GM21786 (cell line): ENCODE data around the gene PRUNE2.

Experiments
- ATAC-seq: cut with Tn5 transposase; IDR thresholded peaks from one replicate; pipeline ENCODE4 v1.9.1; 2021; ENCODE audit not compliant: unreplicated experiment

Gene PRUNE2

DNA sequence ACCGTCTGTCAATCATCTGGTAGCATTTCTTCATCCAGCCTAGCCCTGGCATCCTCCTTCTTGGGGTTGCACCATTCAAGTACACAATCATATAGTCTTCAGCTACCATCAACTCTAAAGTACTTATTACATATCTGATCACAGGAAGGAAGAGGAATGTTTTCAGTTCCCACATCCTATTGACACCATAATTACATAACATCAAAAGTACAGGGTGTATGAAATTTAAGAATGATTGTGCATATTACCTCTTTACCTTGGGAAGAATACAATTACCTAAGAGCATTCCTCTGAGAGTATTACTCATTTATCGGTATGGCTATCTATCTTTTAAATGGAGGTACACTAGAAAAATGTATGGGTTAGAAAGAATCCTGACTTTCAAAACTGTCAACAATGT lies 268.5 kb downstream of the PRUNE2 start:
- no peak for ATAC-seq

DNA sequence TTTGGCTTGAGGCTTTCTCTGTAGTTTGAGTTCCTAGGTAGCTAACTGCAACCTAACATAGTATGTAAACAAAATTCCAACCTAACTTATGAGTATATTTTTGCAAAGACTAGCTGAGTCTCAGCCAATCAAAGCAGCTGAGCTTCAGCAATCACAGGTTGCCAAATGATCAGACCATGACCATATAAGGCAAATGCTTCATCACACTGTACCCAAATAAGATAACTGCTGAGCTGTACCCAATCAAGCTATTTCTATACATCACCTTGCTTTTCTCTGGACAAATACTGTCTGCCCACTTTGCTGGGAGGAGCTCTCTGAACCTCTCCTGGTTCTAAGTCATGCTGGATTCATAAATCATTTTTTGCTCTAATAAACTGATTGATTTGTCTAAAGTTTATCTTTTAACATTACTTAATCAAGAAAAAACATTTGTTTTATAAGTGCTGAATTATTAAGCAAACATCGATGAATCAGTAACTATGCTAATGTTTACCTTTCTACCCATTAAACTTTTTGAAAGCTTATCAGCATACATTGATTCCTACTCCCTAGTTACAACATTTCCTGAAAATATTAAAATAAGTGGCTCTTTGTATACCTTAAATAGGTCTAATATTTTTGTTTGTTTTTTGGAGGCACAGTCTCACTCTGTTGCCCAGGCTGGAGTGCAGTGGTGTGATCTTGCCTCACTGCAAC lies 271.4 kb downstream of the PRUNE2 start:
- no peak for ATAC-seq

DNA sequence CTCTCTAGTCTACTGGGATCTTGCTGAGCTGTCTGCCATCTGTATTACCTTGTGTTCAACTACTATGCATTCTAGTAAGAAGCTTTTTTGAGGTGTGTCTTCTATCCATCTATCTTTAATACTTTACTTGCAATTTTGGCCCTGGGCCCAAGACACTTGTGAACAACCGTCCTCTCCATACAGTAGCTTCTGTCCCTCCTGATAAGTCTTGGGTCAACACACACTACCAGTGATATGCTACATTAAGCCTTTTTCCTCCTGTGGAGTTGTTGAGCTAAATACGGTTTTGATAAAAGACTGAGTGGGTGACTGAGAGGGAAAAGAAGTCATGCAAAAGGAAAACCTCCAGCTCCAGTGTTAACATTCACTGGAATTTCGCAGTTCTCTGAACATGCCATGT lies 275.0 kb downstream of the PRUNE2 start:
- no peak for ATAC-seq

DNA sequence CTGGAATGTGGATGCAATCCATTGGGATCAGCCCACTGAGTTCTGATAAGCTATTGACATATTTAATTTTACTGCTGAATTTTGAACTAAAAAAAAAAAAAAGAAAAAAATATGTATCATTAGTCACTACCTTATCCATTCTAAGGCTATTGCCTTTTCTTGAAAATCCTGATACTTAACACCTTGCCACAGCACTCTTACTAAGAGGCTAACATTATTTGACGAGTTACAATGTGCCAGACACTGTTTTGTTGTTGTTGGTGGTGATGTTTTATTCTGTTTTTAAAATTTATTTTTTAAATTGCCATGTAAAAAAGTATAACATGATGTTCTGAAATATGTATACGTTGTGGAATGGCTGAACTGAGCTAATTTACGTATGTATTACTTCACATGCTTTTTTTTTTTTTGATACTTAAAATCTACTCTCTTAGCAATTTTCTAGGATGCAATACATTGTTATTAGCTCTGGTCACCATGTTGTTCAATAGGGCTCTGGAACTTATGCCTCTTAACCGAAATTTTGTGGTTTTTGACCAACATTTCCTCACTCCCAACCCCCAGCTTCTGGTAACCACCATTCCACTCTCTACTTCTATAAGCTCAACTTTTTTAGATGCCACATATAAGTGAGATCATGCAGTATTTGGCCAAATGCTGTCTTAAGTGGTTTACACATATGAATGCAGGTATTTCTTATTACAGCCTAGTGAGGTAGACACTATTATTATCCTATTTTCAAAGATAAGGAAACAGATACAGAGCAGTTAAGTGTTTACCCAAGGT lies 276.5 kb downstream of the PRUNE2 start:
- no peak for ATAC-seq

DNA sequence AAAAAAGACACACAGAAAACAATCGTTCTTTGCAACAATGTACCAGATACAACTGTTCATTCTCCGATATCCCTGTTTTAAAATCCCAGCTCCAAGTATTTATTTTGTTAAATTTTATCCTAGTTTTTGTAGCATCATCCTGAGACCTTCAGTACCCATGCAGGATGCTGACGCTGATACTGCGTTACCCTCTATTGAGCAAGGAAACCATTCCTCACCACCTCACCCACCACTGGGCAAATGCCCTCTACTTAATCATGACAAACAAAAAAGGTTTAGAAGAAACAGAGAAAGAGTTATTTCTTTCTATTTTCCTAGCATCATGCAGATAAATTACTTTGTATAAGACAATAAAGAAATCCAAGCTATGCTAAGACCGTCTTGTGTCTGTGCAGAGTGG lies 277.8 kb downstream of the PRUNE2 start:
- no peak for ATAC-seq

DNA sequence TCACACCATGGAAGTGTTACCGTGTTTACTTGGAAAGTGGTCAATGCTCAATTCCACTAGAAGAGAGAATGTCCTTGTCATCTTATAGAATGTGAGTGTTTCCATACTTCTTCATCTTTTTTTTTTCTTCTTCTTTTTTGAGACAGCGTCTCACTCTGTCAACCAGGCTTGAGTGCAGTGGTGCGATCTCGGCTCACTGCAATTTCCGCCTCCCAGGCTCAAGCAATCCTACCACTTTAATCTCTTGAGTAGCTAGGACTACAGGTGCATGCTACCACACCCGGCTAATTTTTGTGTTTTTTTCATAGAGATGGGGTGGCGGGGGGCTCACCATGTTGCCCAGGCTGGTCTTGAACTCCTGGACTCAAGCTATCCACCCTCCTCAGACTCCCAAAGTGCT lies 278.9 kb downstream of the PRUNE2 start:
- no peak for ATAC-seq

DNA sequence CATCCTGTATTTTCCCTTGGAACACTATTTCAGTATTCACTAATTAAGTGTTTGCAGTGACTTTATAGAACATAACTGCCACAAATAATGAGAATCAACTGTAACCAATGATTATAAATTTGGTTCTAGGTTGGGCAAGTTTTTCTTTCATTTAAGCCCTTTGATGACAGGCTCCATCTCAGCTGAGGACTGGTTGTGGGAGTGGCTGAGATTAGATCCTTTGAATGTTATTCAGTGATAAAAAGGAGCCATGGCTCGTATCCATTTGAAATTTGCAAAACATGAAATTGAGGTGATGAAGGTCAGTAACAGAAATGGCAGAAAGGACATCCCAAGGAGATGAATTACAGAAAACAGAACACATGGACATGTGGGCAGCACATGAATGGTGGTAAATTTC lies 279.8 kb downstream of the PRUNE2 start:
- ATAC-seq = no peak

DNA sequence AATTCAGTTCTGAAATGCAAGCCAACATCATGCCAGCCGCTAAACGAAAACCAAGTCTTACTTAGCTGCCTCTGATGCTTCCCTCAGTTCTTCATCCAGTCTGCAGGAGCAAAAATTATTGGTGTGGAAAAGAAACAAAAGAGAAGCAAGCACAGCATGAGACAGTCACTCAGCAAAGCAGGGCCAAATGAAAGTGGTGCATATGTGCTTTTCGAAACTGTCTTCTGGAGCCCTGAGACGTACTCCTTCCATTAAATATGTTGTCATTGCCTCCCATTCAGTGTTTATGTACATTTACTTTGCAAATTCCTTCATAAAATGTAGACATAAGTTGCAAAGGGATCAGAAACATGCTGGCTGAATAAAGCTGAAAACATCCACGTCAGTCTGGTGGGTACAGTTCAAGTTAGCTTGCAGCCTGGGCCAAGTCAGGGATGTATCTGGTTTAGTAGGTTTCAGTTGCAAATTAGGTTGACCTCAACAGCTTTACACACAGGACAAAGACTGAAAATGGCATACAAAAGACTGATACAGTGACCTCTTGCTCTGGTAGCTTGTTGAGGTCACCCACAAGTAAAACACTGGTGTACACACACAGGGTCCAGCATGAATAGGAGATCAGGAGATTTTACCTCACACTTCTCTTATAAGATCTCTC lies 281.4 kb downstream of the PRUNE2 start:
- peak; percentile 95 for ATAC-seq

DNA sequence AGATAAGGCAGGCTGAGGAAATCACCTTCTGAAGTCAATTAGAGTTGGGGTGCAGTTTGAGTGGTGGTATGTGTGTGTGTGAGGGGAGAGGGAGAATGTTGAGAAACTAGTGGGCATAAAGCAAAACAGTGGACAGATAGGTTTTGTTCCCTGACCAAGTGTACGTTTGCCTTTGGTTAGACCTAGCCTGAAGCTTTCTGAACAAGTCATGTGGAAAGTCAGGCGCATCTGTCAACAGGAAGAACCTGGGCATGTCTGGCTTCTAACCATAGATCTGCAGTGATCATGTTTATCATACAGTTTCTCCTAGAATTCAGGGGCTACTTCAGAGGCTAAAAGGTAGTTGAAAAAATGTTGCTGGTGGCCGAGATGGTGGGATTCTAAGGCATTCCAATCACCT lies 284.9 kb downstream of the PRUNE2 start:
- ATAC-seq = no peak

DNA sequence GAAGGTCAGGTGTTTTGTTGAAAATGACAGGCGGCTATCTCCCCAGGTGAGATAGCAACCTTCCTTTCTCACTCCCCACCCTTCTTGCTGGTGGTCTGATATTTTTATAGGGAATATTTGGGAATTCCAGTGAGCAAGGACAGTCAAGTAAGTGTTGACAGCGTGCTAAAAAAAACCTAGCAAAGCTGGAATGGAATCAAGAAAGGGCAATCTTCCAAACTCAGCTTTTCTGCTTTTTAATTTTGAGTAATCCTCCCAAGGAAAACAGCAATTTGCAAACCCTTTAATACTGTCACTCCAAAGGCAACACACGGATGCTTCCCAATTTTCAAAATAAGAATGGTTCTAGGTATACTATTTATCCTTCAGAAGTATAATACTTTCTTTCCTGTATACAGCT lies 285.3 kb downstream of the PRUNE2 start:
- ATAC-seq = no peak

DNA sequence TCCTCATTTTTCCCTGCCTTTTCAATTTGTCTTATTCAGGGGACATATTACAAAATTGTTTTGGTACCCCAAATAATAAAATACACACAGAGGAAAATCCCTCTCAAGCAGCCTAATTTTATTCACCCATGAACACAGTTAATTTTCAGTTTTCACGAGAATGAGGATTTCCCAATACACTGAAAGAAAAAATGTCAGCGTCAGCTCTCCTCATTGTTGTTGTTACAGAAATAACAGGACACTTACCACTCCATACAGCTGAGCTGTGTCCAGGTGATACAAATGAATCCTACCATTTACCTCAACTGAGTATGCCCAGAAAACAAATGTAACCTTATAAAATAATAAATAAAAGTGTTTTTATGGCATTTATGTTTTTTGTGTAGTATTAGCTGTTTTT lies 286.3 kb downstream of the PRUNE2 start:
- ATAC-seq = no peak

DNA sequence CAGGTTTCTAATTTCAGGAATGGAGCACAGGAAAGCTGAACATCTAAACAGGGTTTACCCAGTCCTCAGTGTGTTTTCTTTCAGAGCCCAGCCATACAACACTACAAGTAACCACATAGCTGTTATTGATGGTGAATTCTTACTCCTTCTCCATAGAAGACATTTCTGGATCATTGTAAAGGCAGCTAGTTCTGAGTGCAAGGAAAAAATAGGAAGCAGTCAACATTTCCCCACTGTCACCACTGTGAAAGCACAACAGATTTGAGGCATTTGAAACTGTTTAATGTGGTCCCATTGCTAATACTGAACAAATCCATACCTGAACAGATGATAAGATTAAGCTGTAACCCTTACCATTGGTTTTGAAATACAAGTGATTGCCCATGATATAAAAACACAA lies 286.7 kb downstream of the PRUNE2 start:
- ATAC-seq = no peak

DNA sequence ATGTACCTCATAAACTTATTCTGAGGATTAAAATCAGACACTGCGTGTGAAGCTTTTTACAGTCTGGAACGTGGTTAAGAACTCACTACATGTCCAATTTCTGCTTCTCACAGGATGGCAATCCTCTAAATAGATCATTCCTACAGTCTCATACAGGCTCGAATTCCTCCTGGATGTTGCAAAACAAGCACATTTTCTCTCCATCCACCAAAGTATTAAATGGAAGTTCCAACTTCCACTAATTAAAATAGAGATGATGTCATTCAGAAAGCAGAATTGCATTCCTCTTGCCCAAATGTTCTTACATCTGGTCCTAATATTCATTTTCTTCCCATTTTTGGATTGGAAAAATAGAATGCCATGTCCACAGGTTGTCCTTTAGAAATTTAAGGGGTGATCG lies 287.2 kb downstream of the PRUNE2 start:
- ATAC-seq = no peak

DNA sequence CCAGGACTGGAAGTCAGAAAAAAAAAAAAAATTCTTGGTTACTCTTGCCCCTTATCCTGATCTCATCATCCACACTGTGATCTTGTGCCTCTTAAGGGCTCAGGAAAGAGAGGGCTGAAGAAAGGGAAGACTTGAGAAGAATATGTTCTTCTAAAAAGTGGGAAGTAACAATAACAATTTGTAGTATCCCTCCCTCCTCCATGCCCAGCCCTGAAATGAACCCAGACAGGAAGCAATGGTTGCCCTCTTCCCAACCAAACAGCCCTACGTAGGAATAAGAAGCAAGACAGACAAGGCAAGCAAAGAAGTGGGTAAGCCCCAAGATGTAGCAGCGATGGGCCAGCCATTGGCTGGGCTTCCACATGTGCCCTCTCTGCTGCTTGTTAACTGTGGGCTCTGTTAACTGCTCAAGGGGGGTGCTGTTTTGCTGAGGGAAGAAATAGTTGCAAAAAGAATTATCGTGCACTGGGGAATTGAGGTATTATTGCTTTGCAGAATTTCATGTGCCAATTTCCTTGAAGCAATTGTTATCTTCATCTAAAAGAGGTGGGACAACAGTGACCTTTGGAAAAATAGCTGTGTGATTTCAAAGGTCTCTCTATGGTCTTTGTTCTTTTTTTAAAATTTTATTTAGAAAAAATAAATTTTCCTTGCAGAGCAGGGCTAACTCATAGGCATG lies 288.3 kb downstream of the PRUNE2 start:
- no peak for ATAC-seq

DNA sequence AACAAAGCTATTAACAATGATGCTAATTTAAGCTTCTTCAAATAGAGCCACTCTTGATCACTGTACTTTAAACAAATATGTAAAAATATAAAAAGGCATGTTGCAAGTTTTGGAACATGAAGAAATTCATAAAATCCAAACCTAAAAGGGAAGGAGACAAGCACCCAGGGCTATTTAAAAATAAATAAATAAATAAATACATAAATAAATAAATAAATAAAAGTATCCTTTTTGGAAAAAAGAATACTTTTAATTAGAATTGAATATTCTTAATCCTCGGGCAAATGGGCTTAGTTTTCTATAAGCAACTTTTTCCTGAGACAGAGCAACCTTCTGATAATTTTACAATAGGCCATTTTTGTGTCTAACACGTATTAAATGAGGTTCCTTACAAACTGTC lies 289.1 kb downstream of the PRUNE2 start:
- ATAC-seq = no peak

DNA sequence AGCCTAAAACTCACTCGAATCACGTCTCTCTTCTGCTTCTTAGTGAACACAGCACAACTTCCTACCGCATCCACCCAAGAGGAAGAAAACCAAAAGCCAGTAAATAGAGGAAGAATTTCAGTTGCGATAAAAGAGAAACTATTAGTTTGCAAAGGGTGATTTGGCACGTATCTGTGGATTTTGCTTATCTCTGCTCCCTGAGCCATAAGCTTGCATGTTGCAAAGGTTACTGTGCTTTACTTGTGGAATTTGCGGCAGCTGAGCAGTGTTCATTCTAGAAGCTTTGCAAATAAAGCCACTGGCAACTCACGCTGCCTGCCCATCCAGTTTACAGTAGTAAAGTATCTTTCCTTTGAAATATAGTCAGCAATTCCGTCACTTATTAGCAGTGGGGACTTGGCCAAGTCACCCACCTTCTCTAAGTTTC lies 290.7 kb downstream of the PRUNE2 start:
- ATAC-seq = no peak

DNA sequence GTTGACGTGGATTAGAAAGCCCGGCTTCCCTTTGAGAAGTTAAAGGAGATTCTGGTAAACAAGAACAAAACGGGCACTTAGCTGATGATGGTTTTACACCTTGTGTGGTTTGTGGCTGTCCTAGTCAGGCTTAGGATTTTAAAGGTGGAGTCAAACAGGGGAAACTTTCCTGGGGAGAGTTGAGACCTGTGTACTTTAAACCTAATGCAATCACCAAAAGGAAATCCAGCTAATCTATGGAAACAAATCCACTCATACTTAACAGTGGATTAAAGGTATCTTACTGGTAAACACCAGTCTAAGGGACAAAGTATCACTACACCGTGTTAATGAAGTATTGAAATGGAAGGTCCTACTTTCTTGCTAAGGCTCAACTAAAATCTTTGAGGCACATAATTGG lies 291.9 kb downstream of the PRUNE2 start:
- no peak for ATAC-seq

DNA sequence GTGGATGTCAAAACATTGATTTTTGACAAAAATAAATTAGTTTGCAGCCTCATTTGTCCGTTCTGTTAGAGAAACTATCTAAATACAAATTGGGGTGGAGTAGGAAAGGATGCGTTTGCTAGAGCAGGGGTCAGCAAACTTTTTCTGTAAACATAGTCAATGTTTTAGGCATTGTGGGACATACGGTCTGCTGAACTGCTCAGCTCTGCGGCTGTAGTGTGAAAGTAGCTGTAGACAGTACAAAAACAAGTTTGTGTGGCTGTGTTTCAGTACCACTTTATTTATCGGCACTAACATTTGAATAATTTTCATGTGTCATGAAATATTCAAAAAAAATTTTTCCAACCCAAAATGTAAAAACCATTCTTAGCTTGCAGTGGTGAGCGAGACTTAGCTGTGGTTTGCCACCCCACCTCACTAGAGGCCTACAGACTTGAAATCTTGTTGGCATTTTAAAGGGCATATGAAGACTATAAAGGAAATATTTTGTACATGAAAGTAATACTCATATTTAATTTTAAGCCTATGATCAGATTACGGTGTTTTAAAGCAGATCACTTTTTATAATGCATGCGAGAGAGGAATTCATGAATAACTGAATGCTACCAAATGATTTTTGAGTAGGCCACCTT lies 292.6 kb downstream of the PRUNE2 start:
- no peak for ATAC-seq

DNA sequence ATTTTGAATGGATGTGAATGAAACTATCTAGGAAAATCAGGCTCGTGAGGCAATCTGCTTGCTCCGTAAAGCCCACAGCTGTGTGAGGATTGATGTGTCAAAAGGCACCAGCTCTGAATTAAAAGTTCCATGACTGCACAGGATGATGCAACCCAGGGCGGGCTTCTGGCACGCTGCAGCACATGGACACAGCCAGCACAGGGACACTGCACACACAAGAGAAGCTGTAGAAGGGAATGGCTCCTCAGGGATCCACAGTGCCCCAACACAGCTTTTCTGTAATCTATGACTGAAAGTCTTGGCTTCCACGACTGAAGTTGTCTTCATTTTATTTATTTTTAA lies 295.9 kb downstream of the PRUNE2 start:
- no peak for ATAC-seq

DNA sequence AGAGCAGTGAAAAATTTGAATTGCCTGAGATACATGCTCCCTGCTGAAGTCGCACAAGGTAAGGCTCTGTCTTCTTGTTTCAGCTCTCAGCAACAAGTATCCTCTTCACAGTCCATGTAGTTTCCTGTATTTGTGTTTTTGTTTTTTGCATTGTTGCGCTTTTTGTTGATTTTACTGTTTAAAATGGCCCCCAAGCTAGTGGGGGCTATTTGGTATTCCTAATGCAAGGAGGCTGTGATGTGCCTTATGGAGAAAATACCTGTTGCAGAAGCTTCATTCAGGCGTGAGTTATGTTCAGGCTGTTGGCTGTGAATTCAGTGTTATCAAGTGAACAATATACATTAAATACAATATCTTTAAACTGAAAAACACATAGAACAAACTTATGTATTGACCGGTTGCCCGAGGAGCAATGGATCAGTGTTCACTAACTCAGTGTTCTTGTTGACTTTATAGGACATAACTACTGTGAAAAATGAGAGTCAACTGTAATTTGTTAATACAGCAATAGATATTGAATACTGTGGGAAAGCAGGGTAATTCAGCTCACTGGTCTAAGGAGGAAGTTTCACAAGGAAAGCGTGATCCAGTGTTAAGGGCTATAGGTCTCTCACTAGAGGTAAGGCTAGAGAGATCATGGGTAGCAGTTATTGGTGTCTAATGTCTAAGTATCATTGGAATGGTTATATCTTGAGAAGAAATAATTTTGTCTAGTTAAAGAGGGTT lies 296.5 kb downstream of the PRUNE2 start:
- ATAC-seq = no peak
